Stimulated activated CD8-positive, alpha-beta memory T cell treated with anti-CD3 and anti-CD28 coated beads, Interleukin-7, amount 100 ng/mL, for 24 hours (primary cell): ENCODE measurements around the gene DPY19L1.
"Not testable (repeated sequence)": the region's sequence is repeated elsewhere in the genome, so short reads cannot be mapped to it uniquely, and the experiment has no call there.

Source experiments
- DNase-seq: peaks from one replicate; pipeline ENCODE4 v3.0.0-alpha.2; 2020; ENCODE audit warnings: low read depth

DPY19L1 gene

DNA sequence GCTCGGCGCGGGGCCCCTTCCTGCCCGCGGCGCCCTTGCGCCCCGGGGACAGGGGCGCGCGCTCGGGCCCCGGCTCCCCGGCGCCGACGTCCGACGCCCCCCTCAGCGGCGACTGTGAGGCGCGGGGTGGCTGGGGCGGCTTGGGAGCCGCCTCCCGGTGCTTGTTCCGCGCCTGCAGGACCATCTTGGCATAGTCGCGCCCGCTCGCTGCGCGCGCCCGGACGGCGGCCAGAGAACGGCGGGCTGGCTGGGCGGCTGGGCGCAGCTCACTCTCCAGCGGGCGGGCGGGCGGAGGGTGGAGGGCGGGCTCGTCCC is at the start of gene DPY19L1:
DPY19L1 (minus strand) TSS at position 275 of the 315 bp plus-strand sequence; CDS start at position 184, 91 bp downstream.
- DNase-seq = no peak

DNA sequence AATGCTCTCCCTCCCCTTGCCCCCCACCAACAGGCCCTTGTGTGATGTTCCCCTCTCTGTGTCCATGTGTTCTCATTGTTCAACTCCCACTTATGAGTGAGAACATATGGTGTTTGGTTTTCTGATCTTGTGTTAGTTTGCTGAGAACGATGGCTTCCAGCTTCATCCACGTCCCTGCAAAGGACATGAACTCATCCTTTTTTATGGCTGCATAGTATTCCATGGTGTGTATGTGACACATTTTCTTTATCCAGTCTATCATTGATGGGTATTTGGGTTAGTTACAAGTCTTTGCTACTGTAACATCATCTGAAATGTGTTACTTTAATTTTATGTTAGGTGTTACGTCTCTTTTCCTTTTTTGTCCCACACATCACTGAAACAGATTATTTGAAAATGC is 42.2 kb upstream of the DPY19L1 start:
- not testable (repeated sequence) for DNase-seq

DNA sequence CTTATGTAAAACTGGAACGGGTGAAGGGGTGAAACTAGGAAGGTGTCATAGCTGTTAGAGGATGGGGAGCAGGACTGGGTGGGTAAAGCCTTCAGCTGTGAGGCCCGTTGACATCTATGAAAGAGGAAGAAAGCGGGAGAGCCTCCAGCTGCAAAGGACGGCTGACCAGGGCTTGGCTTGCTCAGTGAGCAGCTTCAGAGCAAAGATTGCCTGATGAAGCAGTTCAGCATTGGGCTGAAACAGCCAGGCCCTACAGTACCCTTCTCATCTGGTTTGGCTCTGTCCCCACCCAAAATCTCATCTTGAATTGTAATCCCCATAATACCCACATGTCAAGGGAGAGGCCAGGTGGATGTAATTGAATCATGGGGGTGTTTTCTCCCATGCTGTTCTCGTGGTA is 36.7 kb upstream of the DPY19L1 start:
- not testable (repeated sequence) for DNase-seq

DNA sequence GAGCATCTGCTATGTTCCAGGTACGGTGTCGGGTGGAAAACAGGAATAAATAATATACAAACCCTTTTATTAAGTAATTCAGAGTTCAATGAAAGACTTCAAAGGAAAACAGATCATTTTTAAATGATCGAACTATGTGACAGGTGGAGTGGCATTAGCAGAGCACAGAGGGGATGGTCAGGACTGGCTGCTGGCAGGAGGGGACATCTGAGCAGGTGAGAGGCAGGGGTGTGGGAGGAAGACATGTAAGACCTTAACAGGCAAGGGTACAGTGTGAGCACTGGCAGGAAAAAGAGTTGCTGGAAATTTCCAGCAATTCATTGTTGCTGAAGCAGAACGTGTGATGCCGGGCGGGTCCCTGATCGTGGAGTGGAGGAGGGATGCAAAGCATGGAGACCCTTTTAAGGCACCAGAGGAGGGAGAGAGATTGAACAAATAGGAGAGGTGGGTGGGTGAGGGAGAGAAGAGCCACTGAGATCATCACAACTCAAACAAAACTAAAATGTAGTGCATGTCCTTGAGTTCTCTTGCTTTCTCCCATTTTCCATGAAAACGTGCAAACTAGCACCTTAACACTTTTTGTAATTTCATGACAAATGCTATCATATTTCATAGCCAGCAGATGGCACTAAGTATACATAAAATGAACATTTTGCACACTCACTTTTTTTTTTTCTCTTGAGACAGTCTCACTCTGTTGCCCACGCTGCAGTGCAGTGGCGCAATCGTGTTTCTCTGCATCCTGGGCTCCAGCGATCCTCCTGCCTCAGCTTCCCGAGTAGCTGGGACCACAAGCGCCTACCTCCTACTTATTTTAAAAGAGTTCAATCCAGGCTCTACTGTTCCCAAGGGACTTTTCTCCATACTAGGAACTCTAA is 35.9 kb upstream of the DPY19L1 start:
- not testable (repeated sequence) for DNase-seq

DNA sequence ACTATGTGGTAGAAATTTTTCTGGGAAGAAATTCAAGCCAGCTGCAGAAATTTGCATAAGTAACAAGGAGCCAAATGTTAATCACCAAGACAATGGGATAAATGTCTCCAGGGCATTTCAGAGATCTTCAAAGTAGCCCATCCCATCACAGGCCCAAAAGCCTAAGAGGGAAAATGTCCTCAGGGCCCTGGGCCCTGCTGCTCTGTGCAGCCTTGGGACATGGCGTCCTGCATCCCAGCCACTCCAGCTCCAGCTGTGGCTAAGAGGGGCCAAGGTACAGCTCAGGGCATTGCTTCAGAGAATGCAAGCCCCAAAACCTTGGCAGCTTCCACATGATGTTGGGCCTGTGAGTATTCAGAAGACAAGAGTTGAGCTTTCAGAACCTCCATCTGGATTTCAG is 31.8 kb upstream of the DPY19L1 start:
- not testable (repeated sequence) for DNase-seq

DNA sequence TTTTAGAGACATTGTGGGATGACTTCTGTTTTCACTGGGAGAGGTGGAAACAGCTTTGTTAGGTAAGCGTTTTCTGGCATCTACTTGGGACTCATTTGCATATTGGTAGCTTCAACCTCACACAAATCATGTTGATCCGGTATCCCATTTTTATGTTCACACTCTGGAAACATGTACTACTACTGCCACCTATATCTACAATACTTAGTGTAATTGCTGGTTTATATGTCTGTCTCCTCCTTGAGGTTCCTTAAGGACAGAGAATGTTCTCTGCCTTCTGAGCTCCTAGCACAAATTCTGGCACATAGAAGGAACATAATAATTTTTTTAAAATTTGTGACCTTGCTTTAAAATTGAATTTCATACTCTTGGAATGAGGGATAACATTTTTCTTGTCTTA is 28.1 kb upstream of the DPY19L1 start:
- DNase-seq = not testable (repeated sequence)

DNA sequence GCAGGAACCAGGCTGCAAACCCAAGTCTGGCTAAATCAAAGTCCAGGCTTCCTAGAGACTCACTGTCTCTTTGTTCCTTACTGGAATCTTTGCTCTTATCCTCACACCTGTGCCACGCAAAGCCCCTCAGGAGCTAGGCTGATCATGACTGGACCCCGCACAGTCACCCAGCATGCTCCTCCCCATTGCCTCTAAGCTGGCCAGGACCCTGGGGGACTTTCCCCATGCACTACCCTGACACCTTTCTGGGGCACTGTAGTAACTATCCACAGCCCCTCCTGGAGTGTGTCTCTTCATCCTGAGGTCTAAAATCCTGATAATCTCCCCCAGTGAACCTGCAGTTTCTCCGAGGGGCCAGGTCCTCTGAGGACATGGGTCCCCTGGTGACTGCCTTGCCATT is 21.3 kb upstream of the DPY19L1 start:
- DNase-seq = not testable (repeated sequence)

DNA sequence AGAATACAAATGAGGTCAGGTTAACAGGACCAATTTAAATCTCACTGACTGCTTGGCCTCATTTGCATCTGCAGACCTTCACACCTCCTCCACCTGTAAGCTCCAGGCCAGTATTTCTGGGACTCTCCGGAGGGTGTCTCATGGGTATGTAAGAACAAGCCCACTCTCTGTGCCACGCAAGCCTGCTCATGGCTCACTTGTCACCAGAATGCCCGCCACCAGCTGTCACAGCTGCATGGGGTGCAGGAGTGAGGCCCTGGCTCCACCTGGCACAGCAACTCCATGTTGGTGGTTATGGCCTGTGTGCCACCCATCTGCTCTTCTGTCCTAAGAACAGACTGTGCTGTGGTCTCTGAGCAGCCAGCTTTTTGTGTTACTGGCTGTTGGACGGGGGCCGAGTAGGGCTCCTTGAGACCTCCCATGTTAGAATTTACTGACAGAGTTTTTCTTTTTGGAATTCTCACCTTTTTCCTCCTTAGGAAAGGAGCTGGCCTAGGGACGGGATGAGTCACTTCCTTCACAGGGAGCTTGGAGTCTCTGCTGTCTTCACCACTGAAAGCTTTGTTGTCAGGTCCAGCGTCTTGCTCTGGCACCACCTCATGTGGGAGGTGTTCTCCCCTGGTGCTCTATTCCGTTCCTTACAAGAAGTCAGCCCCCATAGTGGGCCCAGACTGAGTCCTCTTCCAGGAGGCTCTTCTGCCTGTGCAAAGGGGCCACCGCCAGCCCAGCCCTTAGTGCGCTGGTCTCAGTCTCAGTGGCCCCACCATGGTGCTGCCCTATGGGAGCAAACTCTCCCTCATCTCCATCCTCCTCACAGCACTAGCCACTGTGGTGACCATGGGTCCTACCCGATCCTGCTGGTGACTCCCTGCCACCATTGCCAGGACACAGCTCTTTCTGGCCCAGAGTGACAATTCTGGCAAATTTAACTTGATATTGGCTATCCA is 20.5 kb upstream of the DPY19L1 start:
- not testable (repeated sequence) for DNase-seq

DNA sequence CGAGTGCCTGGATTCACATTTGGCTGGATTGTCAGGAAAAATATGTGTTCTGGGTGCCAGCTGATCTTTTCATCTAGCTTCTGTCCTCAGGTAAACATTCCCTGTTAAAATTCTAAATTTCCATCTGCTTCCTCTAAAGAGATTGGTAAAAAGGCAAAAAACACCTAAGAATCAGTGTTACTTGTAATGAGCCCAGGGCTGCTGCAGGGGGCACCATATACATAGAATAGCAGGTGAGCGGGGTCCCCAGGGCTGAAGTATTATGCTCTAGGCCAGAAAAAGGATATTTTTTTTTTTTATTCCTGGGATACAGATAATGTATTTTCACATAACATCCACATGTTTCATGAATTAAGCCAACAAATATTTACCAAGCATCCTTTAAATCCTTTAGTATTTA is 18.4 kb upstream of the DPY19L1 start:
- not testable (repeated sequence) for DNase-seq

DNA sequence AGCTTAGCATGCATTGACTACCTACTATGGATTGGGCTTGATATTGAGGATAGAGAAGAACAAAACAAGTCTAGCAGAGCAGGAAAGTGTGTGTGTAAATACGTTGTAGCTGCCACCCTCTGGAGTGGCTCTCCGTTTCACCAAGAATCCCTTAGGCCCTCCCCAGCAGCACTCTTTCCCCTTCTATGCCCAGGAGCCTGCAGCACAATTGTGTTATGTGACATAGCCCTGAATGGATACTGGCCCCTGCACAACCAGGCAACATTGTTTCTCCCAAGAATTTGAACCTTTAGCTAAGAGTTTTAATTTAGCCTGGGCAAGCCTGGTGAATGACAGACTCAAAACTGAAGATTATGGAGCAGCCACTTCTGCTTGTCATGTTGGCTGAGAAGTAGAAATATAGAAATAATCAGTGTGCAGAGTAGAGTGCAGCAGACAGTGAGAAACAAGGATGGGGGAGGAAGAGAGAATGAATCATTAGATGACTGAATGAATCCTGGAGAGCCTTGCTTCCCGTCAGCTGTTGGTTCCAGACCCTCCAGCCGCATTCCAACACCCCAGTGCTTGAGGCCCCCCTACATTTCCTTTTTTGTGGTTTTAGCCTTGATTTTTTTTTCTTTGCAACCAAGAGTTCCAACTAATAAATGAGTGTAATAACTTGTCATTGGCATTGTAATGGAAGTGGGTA is 16.3 kb upstream of the DPY19L1 start:
- not testable (repeated sequence) for DNase-seq

DNA sequence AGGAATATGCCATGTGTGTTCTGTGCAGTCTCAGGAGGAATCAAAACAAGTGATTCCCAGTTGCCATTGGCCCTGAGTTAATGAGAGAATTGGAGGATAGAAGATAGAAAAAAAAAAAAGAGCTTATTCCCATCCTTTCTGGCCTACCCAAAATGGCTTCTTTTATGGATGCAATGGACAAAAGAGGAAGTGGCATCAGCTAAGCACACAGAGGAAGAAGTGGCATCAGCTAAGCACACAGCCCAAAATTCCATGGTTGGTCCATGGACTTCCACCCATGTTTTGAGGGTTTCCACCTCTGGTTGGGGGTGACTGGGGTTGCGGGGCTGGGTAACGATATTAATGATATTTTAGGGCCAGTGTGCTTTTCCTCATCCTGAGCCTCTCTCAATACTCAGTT is 11.1 kb upstream of the DPY19L1 start:
- DNase-seq = not testable (repeated sequence)

DNA sequence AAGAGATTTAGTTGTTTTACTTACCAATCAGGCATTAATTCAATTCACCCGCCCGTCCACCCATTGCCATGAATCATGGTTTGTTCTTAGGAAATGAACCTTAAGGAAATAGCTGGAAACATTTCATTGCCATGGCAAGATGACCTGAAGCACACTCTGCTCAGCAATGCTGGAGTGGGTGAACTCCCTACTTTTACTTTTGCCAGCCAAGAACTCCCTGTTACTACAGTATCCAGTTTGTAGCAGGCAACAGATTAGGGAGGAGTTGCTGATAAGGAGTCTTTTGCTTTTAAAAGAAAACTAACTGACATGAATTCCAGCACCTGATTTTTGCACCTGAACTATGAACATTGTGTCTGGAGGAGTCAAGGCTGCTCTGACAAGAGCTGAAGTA is 10.6 kb upstream of the DPY19L1 start:
- DNase-seq = not testable (repeated sequence)

DNA sequence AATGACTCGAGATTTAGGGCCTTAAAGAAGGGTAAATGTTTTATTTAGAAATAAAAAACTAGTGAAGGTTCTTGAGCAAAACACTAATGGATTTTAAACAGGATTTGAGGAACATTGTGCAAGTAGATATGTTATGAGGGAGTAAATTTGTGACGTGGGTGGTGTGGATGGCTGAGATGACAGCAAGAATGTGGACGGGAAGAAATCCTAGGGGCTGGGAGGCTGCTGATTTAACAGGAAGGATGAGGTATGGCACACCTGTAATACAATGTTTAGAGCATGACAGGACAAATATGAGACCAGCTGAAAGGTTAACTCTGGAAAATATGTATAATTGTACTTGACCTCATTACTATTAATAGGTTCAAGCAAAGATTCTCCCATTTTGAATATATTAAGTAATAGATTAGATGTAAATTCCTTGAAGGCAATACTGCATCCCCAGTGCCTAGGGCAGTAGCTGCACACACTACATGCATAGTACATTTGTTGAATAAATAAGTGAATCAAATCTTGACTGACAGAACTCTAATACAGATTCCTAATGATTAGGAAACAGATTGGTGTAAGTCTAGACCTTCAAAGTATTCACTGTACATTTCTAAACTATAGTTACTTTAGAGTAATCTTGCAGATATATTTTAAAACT is 10.1 kb upstream of the DPY19L1 start:
- not testable (repeated sequence) for DNase-seq

DNA sequence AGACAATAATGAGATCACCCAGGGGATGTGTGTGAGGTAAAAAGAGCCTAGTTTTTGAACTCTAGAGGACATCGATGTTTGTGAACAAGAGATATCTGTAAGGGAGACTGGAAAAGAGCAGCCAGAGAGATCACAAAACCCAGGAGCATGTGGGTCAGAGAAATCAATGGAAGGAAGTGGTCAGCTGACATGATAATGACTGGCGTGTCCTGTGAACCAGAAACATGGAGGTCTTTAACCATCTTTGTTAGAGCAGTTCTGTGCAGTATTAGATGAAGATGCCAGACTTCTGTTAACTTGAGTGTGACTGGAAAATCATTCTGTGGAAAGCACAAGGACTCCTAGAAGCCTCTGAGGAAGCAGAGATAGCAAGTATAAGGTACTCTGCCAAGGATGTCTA is 6.0 kb upstream of the DPY19L1 start:
- DNase-seq = not testable (repeated sequence)

DNA sequence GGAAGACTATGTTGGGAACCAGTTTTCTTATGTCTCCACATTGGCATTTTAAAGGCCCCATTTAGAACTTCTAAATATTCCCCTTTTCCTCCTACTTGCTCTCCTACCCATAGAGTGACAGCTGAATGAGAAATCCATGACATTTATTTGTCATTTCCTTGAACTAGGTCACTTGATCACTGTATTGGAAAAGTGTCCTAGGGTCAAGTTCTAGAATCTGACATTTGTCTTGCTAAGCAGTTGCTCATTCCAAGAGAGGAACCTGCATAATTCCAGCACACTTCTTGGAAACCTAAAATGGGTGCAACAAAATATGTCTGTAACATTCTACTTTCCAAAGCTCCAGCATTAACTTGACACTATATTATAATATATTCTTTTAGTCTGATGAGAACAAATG is 3.6 kb upstream of the DPY19L1 start:
- DNase-seq = no peak

DNA sequence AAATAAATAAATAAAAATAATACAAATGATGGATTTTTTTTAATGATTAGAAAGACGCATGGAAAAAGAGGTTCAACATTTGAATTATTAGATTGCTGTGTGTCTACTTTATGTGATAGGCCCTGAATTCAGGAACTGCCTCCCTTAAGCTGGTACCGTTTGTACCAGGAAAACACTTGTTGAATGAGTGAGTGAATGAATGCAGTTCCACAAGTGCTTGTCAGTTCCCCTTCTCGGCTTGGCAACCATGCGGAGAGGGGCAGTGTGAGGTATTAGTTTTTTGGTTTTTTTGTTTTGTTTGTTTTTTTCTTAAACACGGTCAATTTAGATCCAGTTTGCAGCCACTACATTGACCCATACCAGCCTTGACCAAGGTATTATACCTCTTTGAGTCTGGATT is 2.1 kb upstream of the DPY19L1 start:
- DNase-seq = no peak

DNA sequence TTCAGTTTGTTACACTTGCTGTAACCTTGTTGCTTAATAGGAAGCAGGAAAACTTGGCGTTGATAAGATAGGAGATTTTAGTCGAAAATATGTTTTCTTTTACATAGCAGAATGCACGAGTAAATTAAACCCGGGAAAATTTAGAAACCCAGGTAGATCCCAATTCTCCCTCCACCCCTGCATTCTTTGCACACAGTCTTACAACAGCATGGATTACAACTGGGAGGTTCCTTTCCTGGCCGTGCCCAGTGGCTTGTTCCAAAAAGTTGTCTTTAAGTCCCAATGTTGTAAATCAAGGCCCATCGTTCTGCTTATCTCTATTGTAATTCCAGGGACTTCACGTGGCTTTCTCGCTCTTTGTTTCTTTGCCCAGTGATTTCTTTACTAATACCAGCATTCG is 1.1 kb upstream of the DPY19L1 start:
- DNase-seq = no peak

DNA sequence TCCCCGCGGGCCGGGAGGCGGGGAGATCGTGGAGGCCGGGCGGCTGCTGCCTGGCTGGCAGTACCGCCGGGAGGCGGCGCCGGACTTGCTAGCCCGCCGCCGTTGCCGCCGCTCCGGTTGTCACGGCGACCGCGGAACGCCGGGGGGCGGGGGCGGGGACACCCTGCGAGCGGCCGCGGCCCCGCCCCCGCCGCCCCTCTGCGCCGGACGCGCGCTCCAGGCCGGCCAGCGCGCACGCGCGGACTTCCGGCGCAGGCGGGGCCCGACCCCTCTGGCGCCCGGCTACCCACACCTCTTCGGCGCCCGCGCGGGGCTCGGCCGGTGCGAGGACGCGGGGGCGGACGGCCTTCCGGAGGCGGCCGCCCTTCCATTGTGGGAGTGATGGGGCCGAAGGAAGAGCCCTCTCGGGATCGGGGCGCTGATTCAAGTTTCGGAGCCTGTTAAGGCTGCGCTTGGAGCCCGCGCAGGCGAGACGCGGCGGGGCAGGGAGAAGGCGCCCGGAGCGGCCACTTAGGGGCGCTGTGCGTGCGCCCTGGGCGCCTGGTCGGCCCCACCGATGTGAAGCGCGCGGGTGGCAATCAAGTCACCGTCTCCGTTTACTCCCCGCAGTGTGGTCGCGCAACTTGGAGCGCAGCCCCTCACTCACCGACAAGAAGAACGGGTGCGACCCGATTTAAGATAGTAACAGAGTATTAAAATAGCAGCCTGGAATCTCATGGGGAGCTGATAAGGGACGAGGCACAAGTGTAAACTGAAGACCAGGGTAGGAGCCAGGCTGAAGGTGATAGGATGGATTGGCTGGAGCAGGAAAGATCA is 449 bp upstream of the DPY19L1 start:
- peak; percentile 79 for DNase-seq

DNA sequence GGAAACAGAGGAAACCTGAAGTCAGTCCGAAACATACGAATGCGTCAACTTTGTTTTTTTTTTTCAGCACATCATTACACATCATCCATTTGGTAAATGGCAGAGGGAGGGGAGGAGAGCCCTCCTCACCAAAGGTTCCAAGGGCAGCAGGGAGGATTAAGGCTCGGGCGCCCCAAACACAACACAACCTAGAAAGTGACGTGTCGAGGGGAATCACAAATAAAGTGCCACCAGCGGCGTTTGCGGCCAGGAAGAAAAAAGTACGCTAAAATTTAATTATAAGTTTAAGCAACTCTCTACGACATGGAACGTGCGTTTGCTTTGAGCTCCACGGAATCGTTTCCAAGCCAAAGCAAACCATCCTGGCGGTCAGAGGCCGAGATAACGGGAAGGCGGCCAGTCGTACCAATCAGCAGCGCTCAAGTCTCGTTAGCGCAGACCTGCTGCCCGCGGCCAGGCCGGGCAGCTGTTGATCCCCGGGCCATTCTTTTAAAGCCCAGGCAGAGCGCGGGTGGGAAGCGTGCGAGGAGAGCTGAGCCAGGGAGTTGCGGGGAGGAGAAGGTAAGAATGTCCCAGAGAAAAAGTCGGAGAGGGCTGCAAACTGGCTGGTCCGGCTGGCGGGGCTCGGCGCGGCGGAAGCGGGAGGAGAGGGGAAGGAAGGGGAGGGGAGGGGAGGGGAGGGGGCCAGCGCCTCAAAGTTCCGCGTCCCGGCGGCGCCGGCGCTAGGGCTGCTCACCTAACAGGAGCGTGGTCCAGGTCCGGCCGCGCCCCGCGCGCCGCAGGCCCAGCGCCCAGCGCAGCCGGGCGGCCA is 719 bp downstream of the DPY19L1 start:
- peak; percentile 7 for DNase-seq

DNA sequence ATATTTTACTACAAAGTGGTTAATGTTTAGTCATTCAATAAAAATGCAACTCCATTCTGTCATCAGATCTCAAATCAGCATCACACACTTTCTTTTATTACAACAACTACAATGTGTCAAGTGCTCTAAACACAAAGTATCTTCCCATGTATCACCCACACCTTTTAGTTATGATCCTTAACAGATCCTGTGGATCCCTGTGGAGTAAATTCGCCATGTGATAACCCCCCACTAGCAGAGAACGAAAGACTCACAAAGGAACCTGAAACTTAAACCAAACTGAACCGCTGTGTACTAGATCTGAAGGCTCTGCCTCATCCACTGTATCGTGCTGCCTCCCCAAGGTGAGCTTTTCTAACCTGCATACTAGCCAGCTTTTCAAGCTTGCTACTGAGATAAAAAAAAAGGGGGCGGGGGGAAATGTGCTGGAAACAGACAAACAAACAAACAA is 1.7 kb downstream of the DPY19L1 start:
- DNase-seq = no peak
